Neural cell (in vitro differentiated cells): ENCODE measurements around the gene ZBTB7B. TPM values are rescaled to one million over a fixed set of nuclear protein-coding genes. Genes with fewer than 3 reads are reported as not detected.

Source experiments
- H2AFZ ChIP-seq: fragments of 200-600, 300-800 bp; sonication (generic), shearing (Covaris generic); 2 replicates; pipeline ENCODE4 v1.6.0; 2014; ENCODE audit warnings: low read depth, mild to moderate bottlenecking, antibody characterized with exemption, low read length, moderate library complexity
- H3F3A ChIP-seq: fragments of 200-600 bp; shearing (Covaris generic); 2 replicates; pipeline ENCODE4 v1.6.1; 2016; ENCODE audit warnings: mild to moderate bottlenecking, moderate library complexity, mixed read lengths, antibody characterized with exemption, low read length; ENCODE audit not compliant: insufficient read depth, poor library complexity, severe bottlenecking
- H3K27ac ChIP-seq: fragments of 200-600, 300-800 bp; sonication (generic), shearing (Covaris generic); 2 replicates; pipeline ENCODE4 v1.5.1; 2014; ENCODE audit warnings: mild to moderate bottlenecking, low read length, moderate library complexity
- H3K27me3 ChIP-seq: fragments of 300-800, 200-600 bp; sonication (generic), shearing (Covaris generic); 2 replicates; pipeline ENCODE4 v1.6.0; 2014; ENCODE audit warnings: mild to moderate bottlenecking, low read depth, low read length, moderate library complexity; ENCODE audit not compliant: insufficient read depth
- H3K36me3 ChIP-seq: fragments of 300-800, 200-600 bp; sonication (generic), shearing (Covaris generic); 2 replicates; pipeline ENCODE4 v1.5.1; 2014; ENCODE audit warnings: mild to moderate bottlenecking, antibody characterized with exemption, low read length, moderate library complexity; ENCODE audit not compliant: insufficient read depth
- H3K4me2 ChIP-seq: fragments of 300-800, 200-600 bp; sonication (generic), shearing (Covaris generic); 2 replicates; pipeline ENCODE4 v1.6.0; 2014; ENCODE audit warnings: mild to moderate bottlenecking, low read length
- H3K4me3 ChIP-seq: fragments of 300-800, 200-600 bp; sonication (generic), shearing (Covaris generic); 2 replicates; pipeline ENCODE4 v1.5.1; 2014; ENCODE audit warnings: mild to moderate bottlenecking, low read length, moderate library complexity
- H3K79me2 ChIP-seq: fragments of 200-600 bp; shearing (Covaris generic); replicated peaks from 2 replicates; pipeline ENCODE4 v1.6.0; 2014; ENCODE audit warnings: mild to moderate bottlenecking, low read length, moderate library complexity; ENCODE audit not compliant: insufficient read depth
- H3K9ac ChIP-seq: fragments of 300-800, 200-600 bp; sonication (generic), shearing (Covaris generic); 2 replicates; pipeline ENCODE4 v1.6.1; 2016; ENCODE audit warnings: mild to moderate bottlenecking, low read length, mixed read lengths
- H3K9me2 ChIP-seq: fragments of 200-600 bp; shearing (Covaris generic); 2 replicates; pipeline ENCODE4 v1.6.1; 2016; ENCODE audit warnings: mild to moderate bottlenecking, low read length, mixed read lengths; ENCODE audit not compliant: insufficient read depth
- H3K9me3 ChIP-seq: fragments of 200-600, 300-800 bp; sonication (generic), shearing (Covaris generic); 2 replicates; pipeline ENCODE4 v1.6.1; 2016; ENCODE audit warnings: mild to moderate bottlenecking, mixed run types, low read length, moderate library complexity, mixed read lengths
- H4K20me1 ChIP-seq: fragments of 200-600 bp; shearing (Covaris generic); 2 replicates; pipeline ENCODE4 v1.6.1; 2016; ENCODE audit warnings: mild to moderate bottlenecking, mixed run types; ENCODE audit not compliant: insufficient read depth
- CTCF ChIP-seq: fragments of 450-650 bp; IDR thresholded peaks from 2 replicates; pipeline ENCODE4 v1.5.1; 2014; ENCODE audit warnings: antibody characterized with exemption, mild to moderate bottlenecking, moderate library complexity; ENCODE audit not compliant: poor library complexity, severe bottlenecking
- EP300 ChIP-seq: fragments of 450-650 bp; conservative IDR thresholded peaks from 2 replicates; pipeline ENCODE4 v1.6.1; 2014; ENCODE audit warnings: antibody characterized with exemption, mild to moderate bottlenecking, moderate library complexity; ENCODE audit not compliant: poor library complexity, severe bottlenecking
- EZH2 ChIP-seq: fragments of 200-600, 300-800 bp; shearing (Covaris generic), sonication (generic); IDR thresholded peaks from 2 replicates; pipeline ENCODE4 v1.6.1; 2014; ENCODE audit warnings: antibody characterized with exemption, low read length, borderline replicate concordance, mild to moderate bottlenecking; ENCODE audit not compliant: insufficient read depth, poor library complexity, severe bottlenecking
- MXI1 ChIP-seq: fragments of 450-650 bp; conservative IDR thresholded peaks from 2 replicates; pipeline ENCODE4 v1.6.1; 2014; ENCODE audit warnings: antibody characterized with exemption, mild to moderate bottlenecking; ENCODE audit not compliant: poor library complexity, severe bottlenecking
- POLR2AphosphoS5 ChIP-seq: IDR thresholded peaks from 2 replicates; pipeline ENCODE4 v1.6.1; 2012
- RAD21 ChIP-seq: fragments of 450-650 bp; conservative IDR thresholded peaks from 2 replicates; pipeline ENCODE4 v1.6.1; 2014; ENCODE audit warnings: antibody characterized with exemption, mild to moderate bottlenecking, moderate library complexity
- REST ChIP-seq: IDR thresholded peaks from 2 replicates; pipeline ENCODE4 v1.6.1; 2012; ENCODE audit warnings: borderline replicate concordance
- SMC3 ChIP-seq: fragments of 450-650 bp; conservative IDR thresholded peaks from 2 replicates; pipeline ENCODE4 v1.6.1; 2014; ENCODE audit warnings: antibody characterized with exemption, mild to moderate bottlenecking, moderate library complexity; ENCODE audit not compliant: poor library complexity
- TAF1 ChIP-seq: IDR thresholded peaks from 2 replicates; pipeline ENCODE4 v1.6.1; 2012; ENCODE audit warnings: low read depth
- polyA plus RNA-seq: library from polyadenylated mRNA; depleted of rRNA; stranded (reverse); fragments of >200 nt; gene quantifications from 2 replicates; pipeline ENCODE4 v1.2.3, GENCODE V29; 2014

The ZBTB7B gene
- polyA plus RNA-seq, 1 donor from 2014 or later, result 0.54 TPM

- Histone ChIP-seq H3K9me3 (no peaks in the 10 kb centered on the region), H3K9ac (peak within 1 kb of the TSS; percentile 60), H4K20me1 (no peaks in the 10 kb centered on the region), H3K79me2 (peaks cover 8% of the 10 kb centered on the region), H3K4me3 (peak within 1 kb of the TSS; percentile 72), H3K36me3 (no peaks in the 10 kb centered on the region), H3K9me2 (no peaks in the 10 kb centered on the region), H3F3A (no peaks in the 10 kb centered on the region), H3K27ac (no peak within 1 kb of the TSS), H3K27me3 (no peaks in the 10 kb centered on the region), H2AFZ (no peak within 1 kb of the TSS), H3K4me2 (peak within 1 kb of the TSS; percentile 84)
- TF ChIP-seq POLR2AphosphoS5, result no peak
Measured at GRCh38 chr1:155063550-155064110, 61.0 kb downstream of the ZBTB7B start, which contains the start of gene EFNA4. Gene EFNA4, plus strand, starts transcription at chr1:155063740. Its CDS starts 84 bp downstream, at chr1:155063824.

GRCh38 chr1:155064111-155064831, 61.7 kb downstream of the ZBTB7B start:
- Histone ChIP-seq H3K4me3 (peak overlapping the region; percentile 72), H3K9me3 (no peaks in the 10 kb centered on the region), H3K27ac (no peak overlapping the region), H2AFZ (no peak overlapping the region), H3K9ac (peak overlapping the region; percentile 60), H3K4me2 (no peak overlapping the region), H4K20me1 (no peaks in the 10 kb centered on the region), H3K9me2 (no peaks in the 10 kb centered on the region), H3K79me2 (peaks cover 8% of the 10 kb centered on the region), H3F3A (no peaks in the 10 kb centered on the region), H3K36me3 (no peaks in the 10 kb centered on the region), H3K27me3 (no peaks in the 10 kb centered on the region)
- TF ChIP-seq POLR2AphosphoS5 (no peak), EP300 (no peak), REST (no peak), EZH2 (no peak), RAD21 (no peak), TAF1 (no peak), SMC3 (no peak), CTCF (no peak), MXI1 (no peak)
